ENCODE measurements around the gene KBTBD7. TPM values are rescaled to one million over a fixed set of nuclear protein-coding genes. Genes with fewer than 3 reads are reported as not detected.

Gene KBTBD7
- total RNA-seq, 1 experiment from 2014 or later = 5.5 TPM

GRCh38 chr13:41216160-41216559 lies 21.8 kb upstream of the KBTBD7 start:
- intact Hi-C loops (cut with micrococcal nuclease; ENCODE audit: unreplicated experiment) = no loop called here
- TF ChIP-seq POLR2AphosphoS5 (IDR thresholded peaks at IDR 0.05; ENCODE audit: low read depth, low read length) (no peak), CTCF (IDR thresholded peaks at IDR 0.05) (no peak), TCF7L2 (IDR thresholded peaks at IDR 0.05; ENCODE audit: low read depth, low read length) (no peak), REST (IDR thresholded peaks at IDR 0.05; ENCODE audit: insufficient read depth in 1 of 2, low read depth in 2 of 2, low read length in 1 of 2) (no peak), SIN3A (IDR thresholded peaks at IDR 0.05; ENCODE audit: borderline replicate concordance, insufficient read depth, low read depth, low read length) (no peak)
- Histone ChIP-seq H3K36me3 (ENCODE audit: control insufficient read depth, insufficient read depth, low read length) (no peaks in the 10 kb centered on the region), H3K27ac (ENCODE audit: low read length) (no peak overlapping the region), H3K9me3 (ENCODE audit: control insufficient read depth, insufficient read depth, low read depth, low read length) (peaks cover under 1% of the 10 kb centered on the region; the same call in 1 of the 2 replicates), H3K27me3 (ENCODE audit: control insufficient read depth, insufficient read depth, low read length) (no peaks in the 10 kb centered on the region), H3K4me1 (ENCODE audit: control insufficient read depth, insufficient read depth, low read length) (no peaks in the 10 kb centered on the region), H3K4me3 (ENCODE audit: low read depth in 2 of 2, low read length in 2 of 2) (no peak overlapping the region)
- BruUV-seq (replicated peaks) = no TSS peak
- no peak for ATAC-seq
- CTCF ChIA-PET = no interaction called here
- DNase-seq (ENCODE audit: low read depth, low spot score) = no peak
- POLR2A ChIA-PET = no interaction called here
- in situ Hi-C loops (cut with HindIII; ENCODE audit: low pct_unique_long_range_greater_than_20kb, low sequenced_read_pairs) = no loop called here

GRCh38 chr13:41213919-41214318 lies 19.6 kb upstream of the KBTBD7 start:
- no peak overlapping the region for H3K27ac ChIP-seq (ENCODE audit: low read length)
- BruUV-seq (replicated peaks) = no TSS peak
- H3K4me1 ChIP-seq (ENCODE audit: control insufficient read depth, insufficient read depth, low read length) = no peaks in the 10 kb centered on the region
- no peak for DNase-seq (ENCODE audit: low read depth, low spot score)
- no peaks in the 10 kb centered on the region for H3K36me3 ChIP-seq (ENCODE audit: control insufficient read depth, insufficient read depth, low read length)
- CTCF ChIA-PET = no interaction called here
- in situ Hi-C loops (cut with HindIII; ENCODE audit: low pct_unique_long_range_greater_than_20kb, low sequenced_read_pairs) (no loop called here), intact Hi-C loops (cut with micrococcal nuclease; ENCODE audit: unreplicated experiment) (no loop called here)
- peaks cover 3% of the 10 kb centered on the region; the same call in 1 of the 2 replicates for H3K9me3 ChIP-seq (ENCODE audit: control insufficient read depth, insufficient read depth, low read depth, low read length)
- POLR2A ChIA-PET = no interaction called here
- H3K27me3 ChIP-seq (ENCODE audit: control insufficient read depth, insufficient read depth, low read length) = no peaks in the 10 kb centered on the region
- no peak overlapping the region for H3K4me3 ChIP-seq (ENCODE audit: low read depth in 2 of 2, low read length in 2 of 2)
- no peak for ATAC-seq
- TF ChIP-seq REST (IDR thresholded peaks at IDR 0.05; ENCODE audit: insufficient read depth in 1 of 2, low read depth in 2 of 2, low read length in 1 of 2) (no peak), CTCF (IDR thresholded peaks at IDR 0.05) (no peak), POLR2AphosphoS5 (IDR thresholded peaks at IDR 0.05; ENCODE audit: low read depth, low read length) (no peak)
